ENCODE data around the gene BRD1. TPM values are rescaled to one million over a fixed set of nuclear protein-coding genes. Genes with fewer than 3 reads are reported as not detected.

BRD1 gene
- total RNA-seq, 2 donors from 2014 or later, result 32.1 to 61.5 TPM

DNA sequence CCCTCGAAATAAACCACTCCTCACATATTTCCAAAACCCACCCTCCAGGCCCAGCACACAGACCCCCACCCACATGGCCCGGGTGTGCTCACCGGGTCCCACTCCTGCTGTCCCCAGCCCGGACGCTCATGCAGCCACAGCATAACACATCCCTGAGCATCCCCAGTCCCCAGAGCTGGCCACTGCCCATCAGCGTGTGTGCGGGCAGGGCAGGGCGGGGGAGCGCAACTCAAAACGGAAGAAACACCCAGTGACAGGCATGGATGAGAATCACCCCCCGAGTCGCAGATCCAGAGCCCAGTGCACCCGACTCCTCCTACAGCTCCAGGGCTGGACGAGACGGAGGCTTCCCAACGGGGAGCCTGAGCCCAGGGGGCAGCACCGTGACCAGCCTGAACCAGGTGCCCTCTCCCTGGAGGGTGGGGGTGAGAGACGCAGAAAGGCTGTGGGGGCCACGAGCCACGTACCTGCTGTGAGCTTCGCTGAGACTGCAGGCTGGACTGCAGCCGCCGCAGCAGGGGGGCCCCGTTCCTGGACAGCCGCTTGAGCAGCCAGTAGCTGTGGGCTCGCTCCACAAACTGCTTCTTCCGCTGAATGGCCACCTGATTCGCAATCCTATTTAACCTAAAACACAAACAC lies 23.8 kb downstream of the BRD1 start:
- ATAC-seq (ENCODE audit: insufficient number of reproducible peaks, low FRiP score, low read depth) (no peak), DNase-seq (ENCODE audit: low spot score) (no peak)
- Histone ChIP-seq H3K27ac (no peak overlapping the region), H3K36me3 (peaks cover 23% of the 10 kb centered on the region), H3K27me3 (replicated peaks; ENCODE audit: insufficient read depth) (no peaks in the 10 kb centered on the region), H3K9me3 (no peaks in the 10 kb centered on the region), H3K4me1 (ENCODE audit: control insufficient read depth in 1 of 2, low read depth in 2 of 2) (no peaks in the 10 kb centered on the region), H3K4me3 (no peak overlapping the region)
- TF ChIP-seq CTCF (IDR thresholded peaks at IDR 0.05), result no peak

DNA sequence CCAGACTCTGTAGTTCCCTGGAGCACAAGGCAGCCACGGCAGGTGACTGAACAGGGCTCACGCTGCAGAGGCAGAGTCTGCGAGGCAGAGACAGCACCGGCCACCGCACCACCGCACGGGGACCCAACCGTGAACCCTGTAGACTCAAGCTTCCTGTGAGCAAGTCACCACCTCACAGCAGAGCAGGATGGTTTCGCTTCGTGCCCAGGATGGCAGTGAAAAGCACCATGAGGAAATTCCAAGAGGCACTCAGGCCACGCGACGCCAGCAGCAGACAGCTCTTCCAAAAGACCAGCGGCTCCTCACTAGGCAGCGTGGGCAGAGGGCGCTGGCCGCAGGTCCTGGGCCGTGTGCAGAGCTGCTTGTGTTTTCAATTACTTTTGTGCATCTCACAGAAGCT lies 24.5 kb downstream of the BRD1 start:
- Histone ChIP-seq H3K36me3 (peaks cover 30% of the 10 kb centered on the region), H3K9me3 (no peaks in the 10 kb centered on the region), H3K4me3 (no peak overlapping the region), H3K27ac (no peak overlapping the region), H3K4me1 (ENCODE audit: control insufficient read depth in 1 of 2, low read depth in 2 of 2) (no peaks in the 10 kb centered on the region), H3K27me3 (replicated peaks; ENCODE audit: insufficient read depth) (no peaks in the 10 kb centered on the region)
- DNase-seq (ENCODE audit: low spot score) (no peak), ATAC-seq (ENCODE audit: insufficient number of reproducible peaks, low FRiP score, low read depth) (no peak)
- no peak for TF ChIP-seq CTCF (IDR thresholded peaks at IDR 0.05)

DNA sequence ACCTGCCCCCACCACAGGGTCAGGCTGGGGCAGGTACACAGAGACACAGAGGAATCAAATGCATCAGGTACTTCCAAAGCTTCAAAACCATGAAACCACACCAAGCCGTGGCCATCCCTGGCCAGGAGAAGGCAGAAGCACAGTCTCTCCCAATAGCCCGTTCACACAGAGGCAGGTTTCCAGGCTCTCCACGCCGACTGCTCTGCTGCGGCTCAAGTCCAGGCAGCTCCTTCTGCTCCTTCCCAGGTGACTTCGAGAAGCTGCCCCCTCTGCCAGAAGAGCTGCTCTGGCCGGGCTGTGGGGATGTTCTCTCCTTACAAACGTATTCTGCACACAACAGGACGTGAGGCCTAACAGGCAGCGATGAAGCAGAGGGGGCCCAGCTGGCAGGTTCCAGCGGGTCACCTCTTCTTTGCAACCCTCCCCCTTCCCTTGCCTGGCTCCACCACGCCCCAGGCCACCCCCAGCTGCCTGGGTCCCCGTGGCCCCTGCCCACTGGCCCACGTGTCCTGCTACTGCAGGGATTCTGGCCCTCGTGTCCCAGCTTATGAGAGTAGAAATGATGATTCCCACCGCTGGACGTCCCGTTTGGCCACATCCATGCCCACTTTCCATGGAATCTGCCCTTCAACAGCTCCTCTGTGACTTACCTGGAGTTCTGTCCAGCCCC lies 26.1 kb downstream of the BRD1 start:
- H3K9me3 ChIP-seq, result no peaks in the 10 kb centered on the region
- TF ChIP-seq CTCF (IDR thresholded peaks at IDR 0.05), result no peak
- no peak for ATAC-seq (ENCODE audit: insufficient number of reproducible peaks, low FRiP score, low read depth)
- H3K4me1 ChIP-seq (ENCODE audit: control insufficient read depth in 1 of 2, low read depth in 2 of 2), result no peaks in the 10 kb centered on the region
- DNase-seq (ENCODE audit: low spot score), result no peak
- no peak overlapping the region for H3K27ac ChIP-seq
- no peaks in the 10 kb centered on the region for H3K27me3 ChIP-seq (replicated peaks; ENCODE audit: insufficient read depth)
- peaks cover 46% of the 10 kb centered on the region for H3K36me3 ChIP-seq
- H3K4me3 ChIP-seq, result no peak overlapping the region

GRCh38 chr22:49800408-49801238 lies 27.1 kb downstream of the BRD1 start:
- DNase-seq (ENCODE audit: low spot score) (no peak), ATAC-seq (ENCODE audit: insufficient number of reproducible peaks, low FRiP score, low read depth) (no peak)
- Histone ChIP-seq H3K27me3 (replicated peaks; ENCODE audit: insufficient read depth) (no peaks in the 10 kb centered on the region), H3K36me3 (peaks cover 51% of the 10 kb centered on the region), H3K27ac (no peak overlapping the region), H3K9me3 (no peaks in the 10 kb centered on the region), H3K4me3 (no peak overlapping the region), H3K4me1 (ENCODE audit: control insufficient read depth in 1 of 2, low read depth in 2 of 2) (no peaks in the 10 kb centered on the region)
- TF ChIP-seq CTCF (IDR thresholded peaks at IDR 0.05), result no peak

DNA sequence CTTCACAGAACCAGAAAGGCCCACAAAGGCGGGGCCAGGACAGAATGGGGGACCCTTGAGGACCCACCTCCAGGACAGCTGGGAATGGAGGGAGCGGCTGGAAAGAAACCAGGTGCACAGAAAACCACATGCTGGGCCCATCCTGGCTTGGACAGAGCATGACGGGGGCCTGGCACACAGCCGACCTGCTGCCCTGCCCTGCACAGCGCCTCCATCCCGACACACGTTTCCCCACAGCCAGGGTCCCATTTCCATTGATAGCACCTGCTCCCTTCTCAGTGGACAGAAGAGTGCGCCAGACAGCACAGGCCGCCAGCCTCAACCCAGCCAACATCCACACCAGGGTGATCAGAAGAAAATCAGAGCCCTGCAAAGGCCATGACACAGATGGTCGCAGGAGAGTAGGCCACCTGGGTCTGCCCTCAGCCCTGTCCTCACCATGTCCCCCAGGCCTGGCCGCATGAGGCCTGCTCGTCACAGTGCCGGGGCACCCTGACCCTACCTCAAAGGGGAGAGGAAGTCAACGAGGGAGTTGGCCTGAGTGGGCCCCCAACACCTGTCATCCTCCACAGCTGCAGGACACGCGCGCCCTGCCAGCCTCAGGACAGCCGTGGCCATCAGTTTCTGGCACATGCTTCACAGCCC lies 28.1 kb downstream of the BRD1 start:
- H3K4me1 ChIP-seq (ENCODE audit: control insufficient read depth in 1 of 2, low read depth in 2 of 2), result no peaks in the 10 kb centered on the region
- no peak for ATAC-seq (ENCODE audit: insufficient number of reproducible peaks, low FRiP score, low read depth)
- no peak overlapping the region for H3K4me3 ChIP-seq
- no peak for DNase-seq (ENCODE audit: low spot score)
- no peak overlapping the region for H3K27ac ChIP-seq
- TF ChIP-seq CTCF (IDR thresholded peaks at IDR 0.05), result no peak
- H3K27me3 ChIP-seq (replicated peaks; ENCODE audit: insufficient read depth), result no peaks in the 10 kb centered on the region
- H3K9me3 ChIP-seq, result no peaks in the 10 kb centered on the region
- peaks cover 51% of the 10 kb centered on the region for H3K36me3 ChIP-seq
